HG03558 (cell line): ENCODE measurements around the gene PRRX2.

Experiments
- ATAC-seq: cut with Tn5 transposase; IDR thresholded peaks from one replicate; pipeline ENCODE4 v1.9.1; 2021; ENCODE audit warnings: moderate number of reproducible peaks; ENCODE audit not compliant: unreplicated experiment; ENCODE audit errors: extremely low read depth

PRRX2 gene

DNA sequence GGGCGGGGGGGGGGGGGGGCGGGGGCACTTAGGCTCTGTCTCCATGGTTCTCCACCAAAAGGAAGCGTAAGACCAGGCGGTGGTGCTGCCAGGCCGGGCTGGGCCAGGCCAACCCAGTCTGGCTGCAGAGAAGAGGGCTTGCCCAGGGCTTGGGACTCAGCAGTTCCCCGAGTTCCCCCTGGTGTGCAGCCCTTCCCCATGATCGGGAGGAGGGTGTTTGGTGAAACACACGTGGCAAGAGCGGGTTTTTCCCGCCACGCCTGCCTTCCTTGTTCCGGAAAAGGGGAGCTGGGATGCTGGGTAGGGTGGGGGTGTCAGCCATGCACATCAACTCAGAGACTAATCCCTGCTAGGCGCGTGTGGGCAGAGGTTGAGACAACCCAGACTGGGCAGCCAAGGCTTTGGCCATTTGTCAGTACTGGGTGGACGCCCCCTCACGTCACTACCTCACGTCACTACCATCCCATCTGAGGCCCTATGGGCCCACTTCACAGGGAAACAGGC lies 32.9 kb downstream of the PRRX2 start:
- ATAC-seq = no peak

DNA sequence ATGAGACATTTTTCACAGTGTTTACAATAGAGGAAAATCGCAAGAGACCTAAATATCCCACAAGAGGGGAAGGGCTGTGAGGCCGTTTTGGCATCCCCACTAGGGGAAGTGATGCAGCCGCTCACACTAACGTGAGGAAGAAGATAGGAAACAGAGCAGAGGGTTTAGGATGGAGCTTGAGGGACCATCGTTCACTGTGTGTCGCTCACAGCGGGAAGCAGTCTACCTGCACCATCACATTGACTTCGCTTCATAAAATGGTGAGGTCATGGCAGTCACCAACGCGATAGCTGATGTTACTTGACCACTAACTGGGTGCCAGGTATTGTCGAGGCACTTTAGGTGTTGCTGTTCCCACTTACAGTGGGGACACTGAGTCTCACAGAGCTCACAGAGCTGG lies 35.6 kb downstream of the PRRX2 start:
- no peak for ATAC-seq

DNA sequence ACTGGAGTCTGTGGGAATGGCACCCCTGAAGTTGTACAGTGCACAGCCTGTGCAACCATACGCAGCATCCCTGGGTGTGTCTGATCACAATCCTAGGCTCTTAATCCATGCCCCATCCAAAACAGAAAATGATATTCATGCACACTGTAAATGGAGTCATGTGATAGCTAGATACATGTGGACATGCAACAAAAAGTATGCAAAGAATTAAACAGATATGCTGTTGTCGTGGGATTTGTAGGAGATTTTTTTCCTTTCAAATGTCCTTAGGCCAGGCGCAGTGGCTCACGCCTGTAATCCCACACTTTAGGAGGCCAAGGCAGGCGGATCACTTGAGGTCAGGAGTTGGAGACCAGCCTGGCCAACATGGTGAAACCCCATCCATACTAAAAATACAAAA lies 36.1 kb downstream of the PRRX2 start:
- no peak for ATAC-seq

DNA sequence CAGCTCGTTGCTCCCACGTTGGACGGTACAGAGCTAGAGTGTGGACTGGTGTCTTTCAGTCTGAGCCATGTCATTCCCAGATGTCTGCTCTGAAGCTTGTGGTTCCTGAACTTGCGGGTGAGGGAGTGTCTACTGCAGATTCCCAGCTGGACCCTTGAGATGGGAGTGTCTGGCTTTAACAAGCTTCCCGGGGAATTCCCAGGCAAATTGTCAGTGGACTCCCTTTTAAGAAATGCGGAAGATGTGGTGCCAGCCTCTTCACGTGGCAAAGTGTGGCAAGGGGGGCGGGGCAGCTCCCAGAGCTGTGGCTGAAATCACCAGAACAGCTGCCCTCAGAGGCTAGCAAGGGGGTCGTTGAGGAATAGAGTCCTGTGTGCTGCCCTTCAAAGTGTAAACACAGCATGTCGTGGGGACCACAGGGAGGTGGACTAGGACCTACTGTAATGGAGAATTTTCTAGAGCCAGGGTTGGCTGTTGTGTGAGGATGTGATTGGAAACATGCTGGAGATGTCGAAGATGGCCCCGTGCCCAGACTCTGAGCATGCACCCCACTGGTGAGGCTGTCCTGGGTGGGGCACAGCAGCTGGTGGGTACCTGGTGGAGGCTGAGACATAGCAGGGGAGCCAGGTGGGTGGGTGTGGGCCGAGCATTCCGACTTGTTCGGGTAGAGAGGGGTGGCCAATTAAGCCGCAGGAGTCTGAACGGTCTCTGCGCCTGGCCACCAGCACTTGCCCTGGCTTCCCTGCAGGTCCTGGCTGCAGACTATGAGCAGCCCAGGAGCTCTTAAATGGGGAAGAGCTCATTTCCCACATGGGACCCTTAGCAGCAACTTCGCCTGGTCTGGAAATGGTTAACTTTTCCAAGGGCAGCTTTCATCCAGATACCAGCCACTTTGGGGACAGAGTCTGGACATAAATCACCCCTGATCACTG lies 37.4 kb downstream of the PRRX2 start:
- ATAC-seq = no peak

DNA sequence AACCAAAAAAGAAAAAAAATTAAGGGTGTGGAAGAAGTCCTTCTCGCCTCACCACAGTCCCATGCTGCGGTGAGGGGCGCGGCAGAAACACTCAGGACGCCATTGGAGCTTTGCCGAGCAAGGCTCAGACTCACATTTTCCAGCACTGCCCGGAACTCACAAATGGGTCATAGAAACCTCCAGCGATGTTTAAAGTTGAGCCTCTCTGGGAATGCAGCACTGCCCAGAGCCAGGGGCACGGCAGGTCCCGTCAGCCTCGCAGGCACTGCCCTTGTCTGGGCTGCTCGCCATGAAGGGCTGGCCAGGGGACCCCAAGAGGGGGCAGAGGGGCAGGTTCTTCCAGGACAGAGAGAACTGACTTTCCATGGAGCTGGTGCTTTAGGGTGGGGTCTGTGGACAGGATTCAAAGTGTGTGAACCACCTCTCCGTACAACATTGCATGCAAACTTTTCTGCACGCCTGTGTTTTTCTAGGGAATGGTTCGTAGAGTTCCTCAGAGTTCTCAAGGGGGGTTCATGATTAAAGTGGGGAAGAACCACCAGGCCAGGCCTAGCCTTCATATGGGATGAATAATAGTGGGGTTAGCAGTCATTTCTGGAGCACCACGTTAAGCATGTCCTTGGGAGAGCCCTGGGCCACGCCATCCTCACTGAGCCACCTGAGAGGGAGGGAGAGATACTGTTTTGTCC lies 38.4 kb downstream of the PRRX2 start:
- no peak for ATAC-seq

DNA sequence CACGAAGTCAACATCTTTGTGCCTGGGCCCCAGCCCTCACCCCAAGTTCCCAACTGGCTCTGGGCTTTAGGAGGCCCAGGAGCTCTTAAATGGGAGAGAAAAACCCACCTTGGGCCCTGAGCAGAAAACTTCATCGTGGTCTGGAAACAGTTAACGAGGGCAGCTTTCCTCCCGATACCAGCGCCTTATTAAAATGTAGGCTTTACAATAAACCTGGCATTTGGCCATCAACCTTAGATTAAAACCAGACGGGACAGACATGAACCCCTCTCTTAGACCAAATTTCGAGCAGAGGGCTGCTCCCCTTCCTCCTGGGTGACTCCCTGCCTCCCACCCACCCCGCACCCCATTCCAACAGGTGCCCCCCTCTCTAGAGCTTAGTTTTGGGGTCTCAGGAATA lies 39.4 kb downstream of the PRRX2 start:
- ATAC-seq = no peak

DNA sequence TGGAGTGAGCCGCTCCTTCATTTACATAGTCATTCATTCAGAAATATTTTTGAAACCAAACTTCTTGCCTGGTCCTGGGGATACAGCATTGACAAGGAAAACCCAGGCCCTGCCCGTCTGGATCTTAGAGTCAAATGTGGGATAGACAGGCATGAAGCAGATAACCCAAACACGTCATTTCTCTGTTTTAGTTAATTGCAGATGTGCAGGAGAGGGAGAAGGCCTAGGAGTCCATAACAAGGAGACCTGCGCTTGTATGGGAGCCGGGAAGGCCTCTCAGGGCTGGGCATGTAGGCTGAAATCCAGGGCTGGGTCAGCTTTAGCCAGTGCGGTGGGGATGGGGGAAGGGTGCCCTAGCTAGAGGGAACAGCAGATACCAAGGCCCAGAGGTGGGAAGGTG lies 43.3 kb downstream of the PRRX2 start:
- ATAC-seq = no peak

DNA sequence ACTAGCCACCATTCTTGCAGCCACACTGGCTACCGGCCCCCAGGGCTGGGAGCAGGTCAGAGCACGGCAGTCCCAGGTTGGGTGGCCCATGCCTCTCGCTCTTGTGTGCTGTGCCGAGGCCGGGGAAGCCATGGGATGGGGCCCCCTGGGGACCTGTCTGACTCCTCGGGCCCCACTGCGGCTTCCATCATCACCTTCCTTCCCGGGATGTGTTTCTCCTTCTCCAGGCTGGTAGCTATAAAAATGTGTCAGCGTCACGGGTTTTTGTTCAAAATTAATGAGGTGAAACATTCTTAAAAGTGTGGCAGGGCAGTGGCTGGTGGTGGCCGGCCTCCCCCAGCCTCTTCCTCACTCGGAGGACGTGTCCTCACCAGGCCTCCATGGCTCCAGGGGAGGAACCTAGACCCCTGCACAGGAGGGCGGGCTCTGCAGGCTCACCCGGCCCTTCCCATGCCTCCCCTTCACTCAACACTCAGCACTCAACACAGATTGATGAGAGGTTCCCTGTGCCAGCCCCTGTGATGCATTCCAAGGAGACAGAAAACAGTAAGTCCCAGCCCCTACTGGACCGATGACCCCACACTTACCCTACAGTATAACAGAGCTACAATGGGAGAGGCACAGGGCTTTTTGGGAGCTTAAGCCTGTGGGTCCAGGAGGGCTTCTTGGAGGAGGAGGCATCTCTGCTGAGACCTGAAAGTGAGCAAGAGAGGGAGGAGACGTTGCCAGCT lies 44.2 kb downstream of the PRRX2 start:
- ATAC-seq = no peak

DNA sequence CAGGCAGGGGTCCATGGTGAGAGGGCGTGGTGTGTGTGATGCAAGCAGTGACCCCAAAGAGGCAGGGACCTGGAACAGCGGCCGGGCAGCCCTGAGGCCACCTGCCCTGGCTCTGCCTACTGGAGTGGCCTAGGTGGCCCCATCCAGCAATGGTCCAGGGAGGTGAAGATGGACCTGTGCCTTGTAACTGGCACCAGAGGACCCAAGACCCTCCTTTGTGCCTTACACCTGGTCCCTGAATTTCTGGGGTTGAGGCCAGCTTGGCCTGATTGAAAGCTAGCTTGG lies 44.7 kb downstream of the PRRX2 start:
- ATAC-seq = no peak

DNA sequence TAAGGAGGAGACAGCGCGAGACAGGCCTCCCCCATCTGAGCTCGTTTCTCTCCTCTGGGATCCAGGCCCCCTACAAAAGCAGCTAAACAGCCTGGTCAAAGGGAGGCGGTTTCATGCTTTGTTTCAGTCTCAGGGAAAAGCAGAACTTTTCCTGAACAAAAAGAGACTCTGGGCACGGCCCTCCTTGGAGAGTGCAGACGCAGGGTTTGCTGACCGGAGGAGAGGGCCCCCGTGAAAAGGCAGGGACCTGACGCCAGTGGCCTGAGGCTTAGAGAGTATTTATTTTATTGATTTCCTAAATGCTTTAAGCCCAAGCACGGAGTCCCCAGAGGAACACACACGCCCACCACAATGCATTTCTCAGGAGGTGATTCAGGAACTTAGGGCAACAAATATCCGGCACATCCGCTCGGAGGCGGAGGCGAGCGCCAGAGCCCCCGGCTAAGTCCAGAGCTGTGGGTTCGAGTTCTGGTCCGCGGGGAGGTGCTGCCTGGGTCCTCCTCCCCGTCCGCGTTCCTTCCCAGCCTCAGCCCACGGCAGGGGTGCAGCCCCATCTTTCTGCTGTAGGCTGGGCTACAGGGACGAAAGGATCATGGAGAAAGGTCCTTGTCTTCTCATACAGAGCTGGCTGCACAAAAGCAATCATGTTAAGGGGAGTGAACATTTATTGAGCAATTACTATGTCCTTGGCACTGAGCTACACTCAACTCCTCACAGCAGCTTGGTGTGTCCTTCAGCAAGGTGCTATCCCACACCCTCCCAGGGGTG lies 47.4 kb downstream of the PRRX2 start:
- ATAC-seq = no peak

DNA sequence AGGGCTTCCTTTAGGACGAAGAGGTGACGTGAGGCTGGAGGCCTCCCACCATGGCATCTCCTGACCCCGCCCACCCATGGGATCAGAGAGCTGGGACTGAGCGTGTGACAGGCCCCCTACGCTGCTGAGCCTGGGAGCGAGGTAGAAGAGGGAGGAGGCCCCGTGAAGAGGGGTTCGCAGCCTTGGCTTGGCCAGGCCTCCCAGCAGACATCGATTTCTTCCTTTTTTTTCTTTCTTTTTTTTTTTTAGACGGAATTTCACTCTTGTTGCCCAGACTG lies 47.9 kb downstream of the PRRX2 start:
- no peak for ATAC-seq

DNA sequence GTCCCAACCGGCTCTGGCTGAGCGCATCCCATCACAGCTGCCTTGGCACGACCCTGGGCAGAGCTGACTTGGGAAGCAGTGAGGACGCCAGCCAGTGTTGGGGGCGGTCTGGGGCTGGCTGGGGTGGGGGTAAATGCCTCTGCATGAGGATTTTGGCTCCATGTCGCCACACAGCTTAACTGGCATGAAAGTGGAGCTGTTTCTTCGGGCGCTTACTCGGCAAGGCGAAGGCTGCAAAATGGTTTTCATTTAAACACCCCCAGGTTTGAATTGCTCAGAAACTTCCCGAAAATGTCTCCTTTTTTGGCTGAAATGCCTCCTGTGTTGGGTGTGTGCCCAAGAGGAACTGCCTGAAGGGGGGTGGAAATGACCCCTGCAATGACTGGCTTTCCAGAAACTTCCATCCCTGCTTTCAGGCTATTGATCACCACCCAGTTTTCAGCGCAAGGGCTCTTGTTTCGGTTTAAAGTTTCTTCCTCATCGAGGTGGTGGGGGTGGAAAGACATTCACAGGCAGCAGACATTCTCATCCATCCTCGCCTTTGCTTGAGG lies 49.1 kb downstream of the PRRX2 start:
- ATAC-seq = no peak

DNA sequence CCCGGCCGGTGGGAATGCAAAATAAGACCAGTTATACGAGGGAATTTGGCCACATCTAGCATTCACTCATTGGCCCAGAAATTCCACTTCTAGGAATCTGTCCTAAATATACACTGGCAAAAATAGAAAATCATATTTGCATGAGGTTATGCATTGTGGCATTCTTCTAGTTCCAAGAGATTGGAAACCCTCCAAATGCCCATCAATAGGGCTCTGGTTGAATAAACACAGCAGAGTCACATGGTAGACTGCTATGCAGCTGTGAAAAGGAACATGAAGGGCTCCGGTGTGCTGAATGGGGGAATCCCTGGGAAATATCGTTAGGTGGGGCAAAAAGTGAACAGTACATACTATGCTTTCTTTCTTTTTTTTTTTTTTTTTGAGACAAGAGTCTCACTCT lies 50.6 kb downstream of the PRRX2 start:
- no peak for ATAC-seq

DNA sequence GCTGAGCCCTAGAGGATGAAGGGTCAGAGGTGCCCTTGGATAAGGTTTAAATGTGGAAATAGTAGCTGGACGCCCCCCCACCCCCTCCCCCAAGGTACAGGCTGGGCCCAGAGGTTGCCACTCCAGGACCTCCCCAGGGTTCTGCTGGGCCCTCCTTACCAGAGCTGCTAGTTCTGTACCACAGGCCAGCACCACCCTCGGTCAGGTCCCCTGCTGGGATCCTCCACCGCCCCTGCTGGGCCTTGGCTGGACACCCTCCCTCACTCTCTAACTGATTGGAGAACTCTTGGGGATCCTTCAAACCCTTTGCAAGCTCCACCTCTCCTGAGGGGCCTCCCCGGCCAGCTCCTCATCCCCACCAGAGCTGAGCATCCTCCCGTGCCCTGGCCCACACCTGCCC lies 52.5 kb downstream of the PRRX2 start:
- no peak for ATAC-seq

DNA sequence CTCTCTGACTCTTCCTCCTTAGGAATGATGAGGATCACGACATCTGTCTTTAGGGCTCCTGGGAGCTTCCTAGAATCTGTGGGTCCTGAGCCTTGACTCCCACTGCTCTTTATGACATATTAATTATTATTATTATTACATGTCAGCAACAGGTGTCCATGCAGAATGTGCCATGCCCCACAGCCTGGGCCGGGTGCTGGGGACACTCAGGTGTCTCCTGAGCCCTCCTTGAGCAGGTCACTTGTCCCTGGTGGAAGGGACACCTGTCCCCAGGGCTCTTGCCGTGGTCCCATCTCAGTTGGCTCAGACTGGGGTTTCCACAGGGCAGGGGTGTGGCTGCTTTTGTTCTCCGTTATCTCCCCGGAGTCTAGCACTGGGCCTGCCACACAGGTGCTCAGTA lies 53.2 kb downstream of the PRRX2 start:
- no peak for ATAC-seq

DNA sequence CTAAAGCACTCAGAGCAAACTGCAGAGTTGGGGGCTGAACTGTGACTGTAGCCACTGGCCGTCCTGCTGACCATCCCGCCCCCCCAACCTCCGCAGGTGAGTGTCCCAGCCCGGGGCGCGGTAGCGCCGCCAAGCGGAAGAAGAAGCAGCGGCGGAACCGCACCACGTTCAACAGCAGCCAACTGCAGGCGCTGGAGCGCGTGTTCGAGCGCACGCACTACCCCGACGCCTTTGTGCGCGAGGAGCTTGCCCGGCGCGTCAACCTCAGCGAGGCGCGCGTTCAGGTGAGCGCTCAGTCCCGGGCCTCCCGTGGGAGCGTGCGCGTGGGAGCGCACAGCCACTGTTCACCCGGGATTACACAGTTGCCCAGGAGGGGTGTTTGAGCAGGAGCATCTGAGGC lies 53.7 kb downstream of the PRRX2 start:
- ATAC-seq = no peak

DNA sequence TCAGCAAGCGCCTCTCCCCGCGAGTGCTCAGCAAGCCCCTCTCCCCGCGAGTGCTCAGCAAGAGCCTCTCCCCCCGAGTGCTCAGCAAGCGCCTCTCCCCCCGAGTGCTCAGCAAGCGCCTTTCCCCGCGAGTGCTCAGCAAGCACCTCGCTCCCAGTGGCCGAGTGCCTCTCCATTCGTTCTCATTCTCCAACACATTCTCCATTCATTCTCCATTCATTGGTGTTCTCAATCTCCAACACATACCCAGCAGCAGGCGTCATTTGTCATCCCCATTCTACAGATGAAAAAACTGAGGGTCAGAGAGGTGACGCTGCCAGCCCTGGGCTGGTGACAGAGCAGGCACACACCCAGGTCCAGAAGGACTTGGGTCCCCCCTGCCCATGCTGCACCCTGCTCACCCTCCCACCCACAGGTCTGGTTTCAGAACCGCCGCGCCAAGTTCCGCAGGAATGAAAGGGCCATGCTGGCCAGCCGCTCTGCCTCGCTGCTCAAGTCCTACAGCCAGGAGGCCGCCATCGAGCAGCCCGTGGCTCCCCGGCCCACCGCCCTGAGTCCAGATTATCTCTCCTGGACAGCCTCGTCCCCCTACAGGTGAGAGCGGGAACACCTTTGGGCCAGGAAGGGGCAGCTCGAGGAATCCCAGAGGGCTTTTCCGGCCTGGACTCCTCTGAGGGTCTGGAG lies 54.9 kb downstream of the PRRX2 start:
- ATAC-seq = no peak

DNA sequence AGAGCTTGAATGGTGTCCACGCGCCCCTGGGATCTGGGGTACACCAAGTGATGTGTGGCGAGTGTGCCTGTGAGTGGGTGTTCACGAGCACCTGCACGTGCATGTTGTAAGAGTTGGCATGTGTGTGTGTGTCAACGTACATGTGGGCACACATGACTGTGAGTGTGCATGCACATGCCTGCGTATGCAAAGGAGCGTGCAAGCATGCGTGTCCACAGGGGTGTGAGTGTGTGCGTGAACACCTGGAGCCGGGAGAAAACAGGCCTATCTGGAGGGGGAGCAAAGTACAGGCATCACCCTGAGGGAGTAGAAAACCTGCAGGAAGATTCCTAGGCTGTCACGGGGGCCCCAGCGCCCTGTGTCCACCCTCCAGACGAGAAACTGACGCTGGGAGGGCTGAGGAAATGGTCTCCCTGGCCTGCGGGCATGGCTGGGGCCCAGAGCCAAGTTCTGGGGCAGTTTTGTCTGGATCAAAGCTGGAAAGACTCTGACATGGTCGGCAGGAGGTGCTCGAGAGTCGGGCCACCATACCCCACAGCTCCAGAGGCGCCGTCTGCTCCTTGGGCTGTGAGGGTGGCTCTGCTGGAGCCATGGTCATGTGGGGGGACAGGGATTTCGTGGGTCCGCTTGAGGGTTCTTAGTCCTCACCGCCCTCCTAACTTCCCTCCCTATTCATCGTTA lies 55.6 kb downstream of the PRRX2 start:
- no peak for ATAC-seq

DNA sequence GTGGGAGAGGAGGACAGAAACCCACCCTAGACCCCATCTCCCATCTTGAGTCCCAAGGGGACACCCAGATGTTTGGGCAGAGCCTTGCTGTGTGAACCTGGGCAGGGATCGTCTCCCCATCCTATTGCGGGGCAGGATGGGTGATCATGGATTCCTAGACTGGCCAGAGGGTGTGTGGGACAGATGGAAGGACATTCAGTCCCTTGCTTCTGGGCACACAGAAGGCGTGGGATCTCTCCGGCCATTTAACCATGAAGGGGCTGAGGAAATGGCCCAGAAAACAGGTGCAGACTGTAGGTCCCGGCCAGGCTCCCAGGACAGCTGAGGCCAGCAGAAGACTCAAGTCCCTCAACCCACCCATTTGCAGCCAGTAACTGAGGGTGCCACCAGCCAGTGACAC lies 57.5 kb downstream of the PRRX2 start:
- no peak for ATAC-seq
